ENCODE results near the gene OR5M3.

DNA sequence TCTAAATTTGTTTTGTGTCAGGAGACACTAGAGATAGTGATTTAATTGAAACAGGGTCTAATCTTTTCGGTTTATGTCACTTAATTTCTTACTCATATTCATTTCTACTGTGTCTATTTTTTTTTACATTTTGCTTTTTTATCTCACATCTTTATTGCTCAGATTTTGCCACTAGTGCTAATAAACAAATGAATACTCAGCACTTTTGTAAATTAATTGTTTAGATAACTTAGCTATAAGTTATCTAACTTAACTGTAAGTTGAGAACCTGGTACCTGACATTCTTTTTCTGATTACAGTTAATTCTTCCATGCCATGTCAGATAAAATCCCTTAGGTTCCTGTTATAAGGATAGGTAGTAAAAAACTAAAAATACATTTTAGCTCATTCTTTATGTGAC lies 40.1 kb upstream of the OR5M3 start:
- TF ChIP-seq, protein P1, sequence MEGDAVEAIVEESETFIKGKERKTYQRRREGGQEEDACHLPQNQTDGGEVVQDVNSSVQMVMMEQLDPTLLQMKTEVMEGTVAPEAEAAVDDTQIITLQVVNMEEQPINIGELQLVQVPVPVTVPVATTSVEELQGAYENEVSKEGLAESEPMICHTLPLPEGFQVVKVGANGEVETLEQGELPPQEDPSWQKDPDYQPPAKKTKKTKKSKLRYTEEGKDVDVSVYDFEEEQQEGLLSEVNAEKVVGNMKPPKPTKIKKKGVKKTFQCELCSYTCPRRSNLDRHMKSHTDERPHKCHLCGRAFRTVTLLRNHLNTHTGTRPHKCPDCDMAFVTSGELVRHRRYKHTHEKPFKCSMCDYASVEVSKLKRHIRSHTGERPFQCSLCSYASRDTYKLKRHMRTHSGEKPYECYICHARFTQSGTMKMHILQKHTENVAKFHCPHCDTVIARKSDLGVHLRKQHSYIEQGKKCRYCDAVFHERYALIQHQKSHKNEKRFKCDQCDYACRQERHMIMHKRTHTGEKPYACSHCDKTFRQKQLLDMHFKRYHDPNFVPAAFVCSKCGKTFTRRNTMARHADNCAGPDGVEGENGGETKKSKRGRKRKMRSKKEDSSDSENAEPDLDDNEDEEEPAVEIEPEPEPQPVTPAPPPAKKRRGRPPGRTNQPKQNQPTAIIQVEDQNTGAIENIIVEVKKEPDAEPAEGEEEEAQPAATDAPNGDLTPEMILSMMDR (IDR thresholded peaks at IDR 0.05), result no peak
- TF ChIP-seq POLR2AphosphoS5 (IDR thresholded peaks at IDR 0.05) (no peak), POLR2A (IDR thresholded peaks at IDR 0.05) (no peak)

All from gastroesophageal sphincter (tissue), 3 donors.